Sciatic nerve (tissue), 2 donors: ENCODE results near the gene FKBP11. TPM values are rescaled to one million over a fixed set of nuclear protein-coding genes. Genes with fewer than 3 reads are reported as not detected.
"Not testable (repeated sequence)": the region's sequence is repeated elsewhere in the genome, so short reads cannot be mapped to it uniquely, and the experiment has no call there.

Experiments
- ATAC-seq: fragments of 200-7000 bp; cut with Tn5 transposase; one replicate; pipeline ENCODE4 v1.9.1; 2020; ENCODE audit warnings: mild to moderate bottlenecking, moderate library complexity
- DNase-seq: peaks from one replicate; pipeline ENCODE4 v3.0.0-alpha.2; 2020; ENCODE audit warnings: low spot score
- intact Hi-C: fragments of 100-400 bp; cut with DNase I; formaldehyde crosslinking; loops from one replicate; pipeline ENCODE4 v1.14.2; 2022
- total RNA-seq: library from RNA; stranded (reverse); fragmentation: NEBNext Ultra II Directional; extraction: Animal tissue kit (Norgen Biotek cat#: 25700); gene quantifications from one replicate; pipeline ENCODE4 v1.2.1, GENCODE V29; 2021
- donor health status: DM: no; HTN: no; CAD: no.
- donor health status: DM: no; HTN: no; CAD: no.

Gene FKBP11
- total RNA-seq, 1 donor from 2014 or later, result 17.8 TPM

GRCh38 chr12:48880647-48881046 is 44.6 kb downstream of the FKBP11 start:
- intact Hi-C loops, result no loop called here
- DNase-seq (no peak), ATAC-seq (no peak)

GRCh38 chr12:48878548-48878947 is 46.7 kb downstream of the FKBP11 start:
- no peak for ATAC-seq
- intact Hi-C loops, result no loop called here
- DNase-seq, result no peak

DNA sequence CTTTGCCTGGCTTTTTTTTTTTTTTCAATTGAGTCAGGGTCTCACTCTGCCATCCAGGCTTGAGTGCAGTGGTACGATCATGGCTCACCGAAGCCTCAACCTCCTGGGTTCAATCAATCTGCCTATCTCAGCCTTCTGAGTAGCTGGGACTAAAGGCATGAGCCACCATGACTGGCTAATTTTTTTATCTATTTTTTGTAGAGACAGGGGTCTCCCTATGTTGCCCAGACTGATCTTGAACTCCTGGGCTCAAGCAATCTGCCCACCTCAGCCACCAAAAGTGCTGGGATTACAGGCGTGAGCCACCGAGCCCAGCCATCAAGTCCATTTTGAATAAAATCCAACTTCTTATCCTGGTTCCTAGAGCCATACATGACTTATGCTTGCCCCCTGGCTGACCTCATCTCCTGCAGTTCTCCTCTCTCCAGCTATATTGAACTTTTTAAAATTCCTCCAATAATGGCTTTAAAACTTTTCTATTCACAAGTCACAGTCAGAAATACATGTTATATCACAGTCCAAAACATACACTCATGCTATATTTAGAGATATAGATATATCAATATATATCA is 49.3 kb downstream of the FKBP11 start:
- ATAC-seq, result no peak
- intact Hi-C loops, result no loop called here
- no peak for DNase-seq

GRCh38 chr12:48873534-48873933 is 51.8 kb downstream of the FKBP11 start:
- DNase-seq, ATAC-seq, intact Hi-C loops: not testable (repeated sequence)

DNA sequence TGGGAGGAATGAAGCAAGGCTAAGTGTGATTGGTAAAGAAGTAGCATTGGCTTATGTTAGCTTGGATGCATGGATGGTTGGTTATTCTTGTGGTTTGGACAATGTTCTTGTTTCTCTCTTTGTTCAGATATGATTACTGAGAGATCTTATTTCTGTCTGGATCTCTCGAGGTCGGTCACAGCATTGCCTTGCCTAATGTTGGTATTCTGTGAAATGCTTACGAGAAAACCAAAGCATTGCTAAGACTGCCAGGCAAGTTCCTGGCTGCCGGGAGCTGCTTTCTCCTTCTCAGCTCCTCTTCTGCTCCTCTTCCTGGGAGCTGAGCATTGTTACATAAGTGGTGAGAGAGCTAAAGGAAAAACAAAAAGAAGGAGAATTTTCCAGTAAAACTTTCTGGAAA is 52.2 kb downstream of the FKBP11 start:
- intact Hi-C loops, result no loop called here
- ATAC-seq, result peak; percentile 30
- DNase-seq, result no peak

Other genes starting within 250 kb of the FKBP11 start
- gene KANSL2, start 243.3 kb downstream of the FKBP11 start, total RNA-seq, result 27.0 TPM
- gene CCNT1, start 208.8 kb downstream of the FKBP11 start, total RNA-seq, result 51.5 TPM
- gene ADCY6, start 136.4 kb downstream of the FKBP11 start, total RNA-seq, result 75.9 TPM
- 24.1 TPM for gene CACNB3, start 107.0 kb downstream of the FKBP11 start, total RNA-seq
- 60.2 TPM for gene DDX23, start 73.3 kb downstream of the FKBP11 start, total RNA-seq
- 4.5 TPM for gene RND1, start 59.6 kb downstream of the FKBP11 start, total RNA-seq
- 112 TPM for gene ARF3, start 32.0 kb upstream of the FKBP11 start, total RNA-seq
- gene WNT10B, start 46.2 kb upstream of the FKBP11 start, total RNA-seq, result 1.1 TPM
- not detected for gene WNT1, start 52.8 kb upstream of the FKBP11 start, total RNA-seq
- not detected for gene DDN, start 73.9 kb upstream of the FKBP11 start, total RNA-seq
- 46.4 TPM for gene PRKAG1, start 93.3 kb upstream of the FKBP11 start, total RNA-seq
- gene KMT2D, start 135.3 kb upstream of the FKBP11 start, total RNA-seq, result 123 TPM
- gene RHEBL1, start 144.5 kb upstream of the FKBP11 start, total RNA-seq, result 2.7 TPM
- 54.5 TPM for gene DHH, start 169.3 kb upstream of the FKBP11 start, total RNA-seq
- gene LMBR1L, start 185.4 kb upstream of the FKBP11 start, total RNA-seq, result 99.1 TPM
- gene TUBA1B, start 205.9 kb upstream of the FKBP11 start, total RNA-seq, result 680 TPM